Gastrocnemius medialis (tissue), 4 donors: ENCODE measurements around the gene ATXN1.

Experiments
- POLR2A ChIP-seq, 2 donors: fragments of 450-650 bp; IDR thresholded peaks; one replicate each; pipeline ENCODE4 v1.6.1; 2017; ENCODE audit warnings: antibody characterized with exemption in 2 of 2, mild to moderate bottlenecking in 2 of 2, moderate library complexity in 2 of 2
- TF ChIP-seq, protein P1 (sequence below), 5 experiments: fragments of 450-650 bp in 3 of 5; fragments of 200-600 bp in 2 of 5; sonication (generic) in 2 of 5; IDR thresholded peaks in 4 of 5; conservative IDR thresholded peaks in 1 of 5; 1 replicate in 4 of 5; 2 replicates in 1 of 5; pipeline ENCODE4 v1.5.1; 2016 to 2019; ENCODE audit warnings: antibody characterized with exemption in 5 of 5, mild to moderate bottlenecking in 3 of 5, moderate library complexity in 3 of 5

DNA sequence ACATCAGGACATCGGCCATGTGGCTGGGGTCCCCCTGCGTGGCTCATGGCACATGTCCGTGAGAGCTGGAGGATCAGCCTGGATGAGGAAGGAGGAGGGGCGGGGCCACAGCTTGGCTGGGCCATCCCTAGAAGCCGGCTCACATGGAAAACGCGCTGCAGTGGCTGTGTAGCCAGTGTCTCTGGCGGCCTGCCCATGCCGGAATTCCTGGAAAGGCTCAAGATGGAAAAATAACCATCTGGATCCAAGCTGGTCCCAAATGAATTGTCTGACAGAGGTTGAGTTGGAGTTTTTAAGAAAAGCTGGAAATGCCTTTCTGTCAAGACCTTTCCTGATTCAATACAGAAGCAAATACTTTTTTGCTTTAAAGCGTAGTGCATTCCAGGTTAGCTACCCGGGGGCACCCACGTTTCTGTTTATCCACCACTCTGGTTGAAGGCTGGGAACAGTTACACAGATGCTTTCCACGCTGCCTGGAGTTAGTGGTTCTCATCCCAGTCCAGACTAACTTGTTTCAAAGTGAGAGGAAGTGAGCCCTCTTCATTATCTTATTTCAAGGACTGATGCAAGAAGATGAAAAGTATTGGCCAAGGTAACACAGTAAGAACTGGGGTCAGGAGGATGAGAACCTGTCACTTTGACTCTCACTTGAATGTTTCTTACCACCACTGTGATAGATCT, 423.8 kb downstream of the ATXN1 start:
- TF ChIP-seq POLR2A (IDR thresholded peaks at IDR 0.05), result no peak
- TF ChIP-seq, protein P1, sequence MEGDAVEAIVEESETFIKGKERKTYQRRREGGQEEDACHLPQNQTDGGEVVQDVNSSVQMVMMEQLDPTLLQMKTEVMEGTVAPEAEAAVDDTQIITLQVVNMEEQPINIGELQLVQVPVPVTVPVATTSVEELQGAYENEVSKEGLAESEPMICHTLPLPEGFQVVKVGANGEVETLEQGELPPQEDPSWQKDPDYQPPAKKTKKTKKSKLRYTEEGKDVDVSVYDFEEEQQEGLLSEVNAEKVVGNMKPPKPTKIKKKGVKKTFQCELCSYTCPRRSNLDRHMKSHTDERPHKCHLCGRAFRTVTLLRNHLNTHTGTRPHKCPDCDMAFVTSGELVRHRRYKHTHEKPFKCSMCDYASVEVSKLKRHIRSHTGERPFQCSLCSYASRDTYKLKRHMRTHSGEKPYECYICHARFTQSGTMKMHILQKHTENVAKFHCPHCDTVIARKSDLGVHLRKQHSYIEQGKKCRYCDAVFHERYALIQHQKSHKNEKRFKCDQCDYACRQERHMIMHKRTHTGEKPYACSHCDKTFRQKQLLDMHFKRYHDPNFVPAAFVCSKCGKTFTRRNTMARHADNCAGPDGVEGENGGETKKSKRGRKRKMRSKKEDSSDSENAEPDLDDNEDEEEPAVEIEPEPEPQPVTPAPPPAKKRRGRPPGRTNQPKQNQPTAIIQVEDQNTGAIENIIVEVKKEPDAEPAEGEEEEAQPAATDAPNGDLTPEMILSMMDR (IDR thresholded peaks at IDR 0.05 in 4 of 5, conservative IDR thresholded peaks at IDR 0.05 in 1 of 5), result no peak
